Measurements from ENCODE around the gene BCAP31.
"Not testable (repeated sequence)": the region's sequence is repeated elsewhere in the genome, so short reads cannot be mapped to it uniquely, and the experiment has no call there.

BCAP31 gene

GRCh38 chrX:153762626-153763173 is 38.5 kb upstream of the BCAP31 start:
- DNase-seq (ENCODE audit: low spot score), result no peak

GRCh38 chrX:153761863-153762262 is 37.7 kb upstream of the BCAP31 start:
- DNase-seq (ENCODE audit: low spot score), result no peak

GRCh38 chrX:153755136-153755535 is 30.9 kb upstream of the BCAP31 start:
- no peak for DNase-seq (ENCODE audit: low spot score)

- DNase-seq (ENCODE audit: low spot score), result peak; percentile 67
Measured at GRCh38 chrX:153750127-153750774, 26.1 kb upstream of the BCAP31 start.

- DNase-seq (ENCODE audit: low spot score), result not testable (repeated sequence)
Measured at GRCh38 chrX:153749017-153749416, 24.8 kb upstream of the BCAP31 start.

GRCh38 chrX:153746991-153747390 is 22.8 kb upstream of the BCAP31 start:
- DNase-seq (ENCODE audit: low spot score), result not testable (repeated sequence)

GRCh38 chrX:153746359-153746758 is 22.2 kb upstream of the BCAP31 start:
- DNase-seq (ENCODE audit: low spot score), result no peak

GRCh38 chrX:153745067-153745433 is 20.9 kb upstream of the BCAP31 start:
- not testable (repeated sequence) for DNase-seq (ENCODE audit: low spot score)

GRCh38 chrX:153744210-153745066 is 20.3 kb upstream of the BCAP31 start:
- no peak for DNase-seq (ENCODE audit: low spot score)

GRCh38 chrX:153743468-153744209 is 19.5 kb upstream of the BCAP31 start:
- DNase-seq (ENCODE audit: low spot score), result not testable (repeated sequence)

GRCh38 chrX:153742796-153743467 is 18.7 kb upstream of the BCAP31 start:
- not testable (repeated sequence) for DNase-seq (ENCODE audit: low spot score)

- not testable (repeated sequence) for DNase-seq (ENCODE audit: low spot score)
Measured at GRCh38 chrX:153742111-153742510, 17.9 kb upstream of the BCAP31 start.

- no peak for DNase-seq (ENCODE audit: low spot score)
Measured at GRCh38 chrX:153741446-153741845, 17.3 kb upstream of the BCAP31 start.

GRCh38 chrX:153740631-153741222 is 16.5 kb upstream of the BCAP31 start:
- DNase-seq (ENCODE audit: low spot score), result no peak

- no peak for DNase-seq (ENCODE audit: low spot score)
Measured at GRCh38 chrX:153739754-153740486, 15.7 kb upstream of the BCAP31 start.

- DNase-seq (ENCODE audit: low spot score), result no peak
Measured at GRCh38 chrX:153738056-153738605, 13.9 kb upstream of the BCAP31 start.

- DNase-seq (ENCODE audit: low spot score), result no peak
Measured at GRCh38 chrX:153736871-153737441, 12.8 kb upstream of the BCAP31 start.

GRCh38 chrX:153736071-153736820 is 12.1 kb upstream of the BCAP31 start:
- no peak for DNase-seq (ENCODE audit: low spot score)

- DNase-seq (ENCODE audit: low spot score), result no peak
Measured at GRCh38 chrX:153735274-153735673, 11.1 kb upstream of the BCAP31 start.
